H1 (cell line): Measurements from ENCODE around the gene ZNF479. TPM values are rescaled to one million over a fixed set of nuclear protein-coding genes. Genes with fewer than 3 reads are reported as not detected.

Experiments used
- CTCF ChIA-PET: fragments of 300-600 bp; sonication (Branson Sonifier 250); formaldehyde crosslinking; loops from one replicate; lab custom pipeline; 2021; ENCODE audit not compliant: partially characterized antibody; lab: Charles Lee
- POLR2A ChIA-PET: fragments of 300-600 bp; sonication (Branson Sonifier 250); formaldehyde crosslinking; loops from one replicate; lab custom pipeline; 2021; ENCODE audit warnings: inconsistent platforms; ENCODE audit not compliant: partially characterized antibody; lab: Charles Lee
- DNase-seq, 2 experiments: peaks; one replicate each; pipeline versions ENCODE4 v3.0.0 to v3.0.0-alpha.2; 2010 to 2022; ENCODE audit warnings: low spot score in 2 of 2, low read depth in 1 of 2, mixed read lengths in 1 of 2
- FAIRE-seq: peaks from 2 replicates; lab custom pipeline; 2011; peaks lifted over from hg19 to GRCh38; lab: Jason Lieb, UNC
- H2AFZ ChIP-seq: 2 replicates; pipeline ENCODE4 v1.8.1; 2012; ENCODE audit warnings: low read length, inconsistent platforms
- H2AK5ac ChIP-seq: 2 replicates; pipeline ENCODE4 v1.6.1; 2013; ENCODE audit warnings: low read depth, low read length
- H2BK120ac ChIP-seq: replicated peaks from 2 replicates; pipeline ENCODE3; 2013; ENCODE audit warnings: low read depth, low read length, inconsistent platforms
- H2BK12ac ChIP-seq: 2 replicates; pipeline ENCODE4 v1.6.1; 2013; ENCODE audit warnings: low read depth, low read length
- H2BK15ac ChIP-seq: 2 replicates; pipeline ENCODE4 v1.6.1; 2013; ENCODE audit warnings: low read length
- H2BK20ac ChIP-seq: 2 replicates; pipeline ENCODE4 v1.6.1; 2013; ENCODE audit warnings: low read length
- H2BK5ac ChIP-seq: 2 replicates; pipeline ENCODE4 v1.6.1; 2013; ENCODE audit warnings: low read depth, low read length
- H3K14ac ChIP-seq: 2 replicates; pipeline ENCODE4 v1.6.1; 2013; ENCODE audit warnings: inconsistent platforms; ENCODE audit not compliant: insufficient read length
- H3K18ac ChIP-seq: 2 replicates; pipeline ENCODE4 v1.6.1; 2013; ENCODE audit warnings: low read length; ENCODE audit errors: extremely low read depth
- H3K23ac ChIP-seq: 2 replicates; pipeline ENCODE4 v1.6.1; 2013; ENCODE audit warnings: inconsistent platforms; ENCODE audit not compliant: insufficient read length
- H3K23me2 ChIP-seq: 2 replicates; pipeline ENCODE4 v1.6.1; 2013; ENCODE audit warnings: low read depth, low read length
- H3K27ac ChIP-seq: 2 replicates; pipeline ENCODE4 v1.6.1; 2011; ENCODE audit warnings: low read depth, low read length, inconsistent platforms
- H3K27me3 ChIP-seq, 4 experiments: replicated peaks in 1 of 4; 1 replicate in 1 of 4; 2 replicates in 3 of 4; pipeline versions ENCODE4 v1.6.1 to v1.8.1; 2011 to 2013; ENCODE audit warnings: low read length in 3 of 4, mild to moderate bottlenecking in 3 of 4, inconsistent platforms in 2 of 4, mixed read lengths in 2 of 4, moderate library complexity in 1 of 4; ENCODE audit not compliant: control insufficient read depth in 3 of 4, insufficient read depth in 3 of 4; ENCODE audit errors: extremely low read depth in 1 of 4
- H3K36me3 ChIP-seq, 4 experiments: 2 replicates each; pipeline versions ENCODE4 v1.6.1 to v1.8.1; 2011 to 2013; ENCODE audit warnings: mild to moderate bottlenecking in 4 of 4, low read length in 3 of 4, moderate library complexity in 2 of 4, control low read depth in 1 of 4, inconsistent platforms in 1 of 4; ENCODE audit not compliant: insufficient read depth in 4 of 4, control insufficient read depth in 2 of 4
- H3K4ac ChIP-seq: replicated peaks from 2 replicates; pipeline ENCODE3; 2013; ENCODE audit warnings: low read length, low read depth, mixed read lengths, inconsistent platforms; ENCODE audit not compliant: insufficient read length
- H3K4me1 ChIP-seq, 4 experiments: replicated peaks in 1 of 4; 1 replicate in 1 of 4; 2 replicates in 3 of 4; pipeline versions ENCODE4 v1.6.1 to v1.8.1; 2011 to 2013; ENCODE audit warnings: low read length in 3 of 4, inconsistent platforms in 2 of 4, mixed read lengths in 1 of 4; ENCODE audit not compliant: insufficient read depth in 4 of 4, control insufficient read depth in 3 of 4
- H3K4me2 ChIP-seq, 2 experiments: 2 replicates each; pipeline versions ENCODE4 v1.6.1 to v1.8.1; 2011 to 2013; ENCODE audit warnings: low read depth in 2 of 2, low read length in 2 of 2, control low read depth in 1 of 2, inconsistent platforms in 1 of 2, mild to moderate bottlenecking in 1 of 2; ENCODE audit not compliant: insufficient read depth in 1 of 2
- H3K4me3 ChIP-seq, 4 experiments: fragments of 200-600, 300-600 bp in 1 of 4; sonication (generic), shearing (Covaris generic), sonication (Bioruptor Twin) in 1 of 4; 2 replicates each; pipeline versions ENCODE4 v1.5.1 to v1.8.1; 2011 to 2016; ENCODE audit warnings: low read length in 4 of 4, low read depth in 3 of 4, control low read depth in 2 of 4, inconsistent platforms in 2 of 4, mild to moderate bottlenecking in 2 of 4, mixed read lengths in 1 of 4, moderate library complexity in 1 of 4; ENCODE audit not compliant: insufficient read depth in 2 of 4; ENCODE audit errors: extremely low read depth in 1 of 4
- H3K56ac ChIP-seq: replicated peaks from 2 replicates; pipeline ENCODE3; 2013; ENCODE audit warnings: low read depth, mild to moderate bottlenecking, mixed read lengths, low read length, inconsistent platforms; ENCODE audit not compliant: insufficient read length
- H3K79me1 ChIP-seq: 2 replicates; pipeline ENCODE4 v1.6.1; 2013; ENCODE audit warnings: low read depth, low read length, control low read depth
- H3K79me2 ChIP-seq, 2 experiments: 2 replicates each; pipeline versions ENCODE4 v1.6.1 to v1.8.1; 2012 to 2013; ENCODE audit warnings: low read length in 2 of 2, mild to moderate bottlenecking in 2 of 2, inconsistent platforms in 1 of 2; ENCODE audit not compliant: insufficient read depth in 2 of 2, control insufficient read depth in 1 of 2
- H3K9ac ChIP-seq, 4 experiments: replicated peaks in 1 of 4; 1 replicate in 1 of 4; 2 replicates in 3 of 4; pipeline versions ENCODE4 v1.6.1 to v1.8.1; 2011 to 2013; ENCODE audit warnings: low read depth in 3 of 4, low read length in 3 of 4, control low read depth in 2 of 4, mild to moderate bottlenecking in 2 of 4, moderate library complexity in 2 of 4, inconsistent platforms in 1 of 4; ENCODE audit errors: extremely low read depth in 1 of 4
- H3K9me3 ChIP-seq, 2 experiments: 2 replicates each; pipeline versions ENCODE4 v1.6.1 to v1.8.1; 2012 to 2013; ENCODE audit warnings: mild to moderate bottlenecking in 2 of 2, moderate library complexity in 2 of 2, control low read depth in 1 of 2, inconsistent platforms in 1 of 2, low read depth in 1 of 2, low read length in 1 of 2, mixed read lengths in 1 of 2; ENCODE audit not compliant: insufficient read depth in 2 of 2
- H4K20me1 ChIP-seq, 2 experiments: replicated peaks in 1 of 2; 2 replicates each; pipeline versions ENCODE3 to v1.8.1; 2011 to 2013; ENCODE audit warnings: inconsistent platforms in 2 of 2, low read length in 2 of 2, mild to moderate bottlenecking in 1 of 2; ENCODE audit not compliant: insufficient read depth in 2 of 2, control insufficient read depth in 1 of 2
- H4K5ac ChIP-seq: 2 replicates; pipeline ENCODE4 v1.6.1; 2013; ENCODE audit warnings: low read length, low read depth, mixed read lengths, inconsistent platforms; ENCODE audit not compliant: insufficient read length
- H4K8ac ChIP-seq: 2 replicates; pipeline ENCODE4 v1.8.0; 2013; ENCODE audit warnings: mild to moderate bottlenecking, moderate library complexity, low read length, inconsistent platforms; ENCODE audit not compliant: insufficient read depth; ENCODE audit errors: extremely low read depth
- H4K91ac ChIP-seq: replicated peaks from 2 replicates; pipeline ENCODE3; 2013; ENCODE audit warnings: low read length, mixed read lengths, inconsistent platforms; ENCODE audit not compliant: insufficient read length
- BACH1 ChIP-seq: IDR thresholded peaks from 2 replicates; pipeline ENCODE4 v1.6.1; 2012; ENCODE audit warnings: low read length, improper control_type of control experiment
- CTCF ChIP-seq, 3 experiments: IDR thresholded peaks; 1 replicate in 2 of 3; 2 replicates in 1 of 3; pipeline versions ENCODE4 v1.5.1 to v1.6.1; 2011; ENCODE audit warnings: low read length in 3 of 3, mild to moderate bottlenecking in 3 of 3, inconsistent platforms in 2 of 3, low read depth in 1 of 3, moderate library complexity in 1 of 3; ENCODE audit not compliant: insufficient read depth in 1 of 3; ENCODE audit errors: control extremely low read depth in 1 of 3
- MAFK ChIP-seq: IDR thresholded peaks from 2 replicates; pipeline ENCODE4 v1.6.1; 2012; ENCODE audit warnings: low read depth, mild to moderate bottlenecking, improper control_type of control experiment, low read length
- RBBP5 ChIP-seq: IDR thresholded peaks from 2 replicates; pipeline ENCODE4 v1.7.1; 2012; ENCODE audit warnings: low read depth, mild to moderate bottlenecking, inconsistent platforms, low read length, moderate library complexity, borderline replicate concordance
- SIX5 ChIP-seq: IDR thresholded peaks from 2 replicates; pipeline ENCODE4 v1.6.1; 2011; ENCODE audit warnings: mild to moderate bottlenecking, low read depth, low read length
- SP1 ChIP-seq: IDR thresholded peaks from 2 replicates; pipeline ENCODE4 v1.6.1; 2011; ENCODE audit warnings: low read depth, low read length
- TEAD4 ChIP-seq: IDR thresholded peaks from 2 replicates; pipeline ENCODE4 v1.6.1; 2012; ENCODE audit warnings: low read depth, low read length, inconsistent platforms, mixed read lengths
- WGBS, 2 experiments: shearing (Covaris generic) in 1 of 2; methylation state at CpG; one replicate each; pipeline versions ENCODE4 v1.1.6 to v1.1.7; 2013 to 2015; ENCODE audit warnings: low lambda C conversion rate in 2 of 2, mixed read lengths in 2 of 2, inconsistent platforms in 1 of 2, low coverage in 1 of 2, missing lambda C conversion rate in 1 of 2; ENCODE audit not compliant: insufficient replicate concordance in 2 of 2, insufficient coverage in 1 of 2, insufficient read length in 1 of 2; ENCODE audit errors: extremely low coverage in 1 of 2, missing lambda C conversion rate in 1 of 2; 5-methylcytosine and 5-hydroxymethylcytosine counted together
- polyA plus RNA-seq, 7 experiments: library from polyadenylated mRNA; depleted of rRNA in 3 of 7; stranded (reverse) in 5 of 7; unstranded in 2 of 7; fragments of >200 nt in 5 of 7; fragments of 200-250 nt in 2 of 7; gene quantifications; 1 replicate in 5 of 7; 2 replicates in 1 of 7; 4 replicates in 1 of 7; pipeline versions ENCODE4 v1.2.1 to v1.2.3, GENCODE V29; 2011 to 2013; ENCODE audit warnings: missing spikeins in 2 of 7, mixed read lengths in 2 of 7
- total RNA-seq: library from RNA; stranded (reverse); fragmentation: NEBNext Ultra II Directional; extraction: Animal tissue kit (Norgen Biotek cat#: 25700); gene quantifications from 2 replicates; pipeline ENCODE4 v1.2.1, GENCODE V29; 2021

ZNF479 gene
- total and polyA plus RNA-seq, 2 of the 8 experiments (the other 6 are each of a cell fraction or from before 2014, with no cell fraction given), result not detected

GRCh38 chr7:57178768-57179139 is 46.5 kb upstream of the ZNF479 start:
- POLR2A ChIA-PET, result no interaction called here

More at GRCh38 chr7:57178768-57179139, 46.5 kb upstream of the ZNF479 start:
- H3K23me2 ChIP-seq, result no peaks in the 10 kb centered on the region
- H4K91ac ChIP-seq, result no peak overlapping the region
- no peak overlapping the region for H3K56ac ChIP-seq
- H3K4me3 ChIP-seq, result no peak overlapping the region
- TF ChIP-seq SIX5, result no peak
- no peak for TF ChIP-seq SP1
- no peak for TF ChIP-seq BACH1
- no peak for TF ChIP-seq CTCF (IDR thresholded peaks at IDR 0.05; ENCODE audit: control extremely low read depth in 1 of 3, insufficient read depth in 1 of 3, low read depth in 1 of 3, low read length in 3 of 3)
- no peak for TF ChIP-seq RBBP5
- TF ChIP-seq TEAD4, result no peak
- no peak for TF ChIP-seq MAFK
- H3K27me3 ChIP-seq, result no peaks in the 10 kb centered on the region
- no peak overlapping the region for H2BK5ac ChIP-seq
- H2BK15ac ChIP-seq, result no peak overlapping the region
- no peak overlapping the region for H3K9ac ChIP-seq
- no peak overlapping the region for H2BK20ac ChIP-seq
- H2BK120ac ChIP-seq, result no peak overlapping the region
- H3K27ac ChIP-seq, result no peak overlapping the region
- H4K20me1 ChIP-seq, result no peaks in the 10 kb centered on the region
- DNase-seq (no peak), FAIRE-seq (no peak)
- CTCF ChIA-PET, result no interaction called here
- H3K79me2 ChIP-seq, result no peaks in the 10 kb centered on the region
- WGBS, 2 experiments, result 62% methylated on average over 5 of the region's 6 CpGs; no CpG with 5 or more reads in 1 of the 2 experiments
- H3K9me3 ChIP-seq, result peaks cover 46 to 69% of the 10 kb centered on the region in 2 experiments; a peak in 3 of 4 replicates
- no peaks in the 10 kb centered on the region for H3K79me1 ChIP-seq
- no peak overlapping the region for H2BK12ac ChIP-seq
- no peak overlapping the region for H3K4me2 ChIP-seq
- H3K14ac ChIP-seq, result no peak overlapping the region
- no peak overlapping the region for H3K4ac ChIP-seq
- H3K23ac ChIP-seq, result no peak overlapping the region
- H4K5ac ChIP-seq, result no peak overlapping the region
- H2AK5ac ChIP-seq, result no peak overlapping the region
- H3K4me1 ChIP-seq, result no peaks in the 10 kb centered on the region
- no peaks in the 10 kb centered on the region; a peak in 2 of 8 replicates for H3K36me3 ChIP-seq
- H3K18ac ChIP-seq, result no peak overlapping the region
- H4K8ac ChIP-seq, result no peak overlapping the region
- H2AFZ ChIP-seq, result no peak overlapping the region
